GM12878 (cell line): ENCODE measurements around the gene ANAPC10.
"Not testable (repeated sequence)": the region's sequence is repeated elsewhere in the genome, so short reads cannot be mapped to it uniquely, and the experiment has no call there.

Experiments
- KDM1A ChIP-seq: fragments of 200-600 bp; sonication (generic); IDR thresholded peaks from 2 replicates; pipeline ENCODE4 v1.6.1; 2016; ENCODE audit warnings: borderline replicate concordance
- POLR2AphosphoS5 ChIP-seq: IDR thresholded peaks from 2 replicates; pipeline ENCODE4 v1.6.1; 2011; ENCODE audit warnings: mild to moderate bottlenecking, low read length, inconsistent platforms
- SREBF2 ChIP-seq: IDR thresholded peaks from 2 replicates; pipeline ENCODE4 v1.6.1; 2012; ENCODE audit warnings: mild to moderate bottlenecking, low read length
- TF ChIP-seq, protein P1 (sequence below), 3 experiments: IDR thresholded peaks in 2 of 3; conservative IDR thresholded peaks in 1 of 3; 2 replicates each; pipeline ENCODE4 v1.5.1; 2011; ENCODE audit warnings: low read depth in 3 of 3, low read length in 3 of 3, mild to moderate bottlenecking in 3 of 3, control low read depth in 2 of 3, moderate library complexity in 2 of 3, inconsistent platforms in 1 of 3, mixed read lengths in 1 of 3; ENCODE audit not compliant: control insufficient read depth in 2 of 3, insufficient read depth in 1 of 3; ENCODE audit errors: extremely low read depth in 1 of 3
- TF ChIP-seq, protein P2 (sequence below): IDR thresholded peaks from 2 replicates; pipeline ENCODE4 v1.6.1; 2012; ENCODE audit warnings: low read depth, low read length, improper control_type of control experiment
- TF ChIP-seq, protein P3 (sequence below): IDR thresholded peaks from 2 replicates; pipeline ENCODE4 v1.6.1; 2011; ENCODE audit warnings: mild to moderate bottlenecking, low read depth, low read length, moderate library complexity; ENCODE audit not compliant: insufficient replicate concordance

DNA sequence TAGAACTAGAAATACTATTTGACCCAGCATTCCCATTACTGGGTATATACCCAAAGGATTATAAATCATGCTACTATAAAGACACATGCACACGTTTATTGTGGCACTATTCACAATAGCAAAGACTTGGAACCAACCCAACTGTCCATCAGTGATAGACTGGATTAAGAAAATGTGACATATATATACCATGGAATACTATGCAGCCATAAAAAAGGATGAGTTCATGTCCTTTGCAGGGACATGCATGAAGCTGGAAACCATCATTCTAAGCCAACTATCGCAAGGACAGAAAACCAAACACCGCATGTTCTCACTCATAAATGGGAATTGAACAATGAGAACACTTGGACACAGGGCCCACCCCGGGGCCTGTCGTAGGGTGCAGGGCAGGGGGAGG, 97.3 kb downstream of the ANAPC10 start:
- TF ChIP-seq SREBF2, POLR2AphosphoS5, KDM1A: not testable (repeated sequence)
- TF ChIP-seq, protein P1, sequence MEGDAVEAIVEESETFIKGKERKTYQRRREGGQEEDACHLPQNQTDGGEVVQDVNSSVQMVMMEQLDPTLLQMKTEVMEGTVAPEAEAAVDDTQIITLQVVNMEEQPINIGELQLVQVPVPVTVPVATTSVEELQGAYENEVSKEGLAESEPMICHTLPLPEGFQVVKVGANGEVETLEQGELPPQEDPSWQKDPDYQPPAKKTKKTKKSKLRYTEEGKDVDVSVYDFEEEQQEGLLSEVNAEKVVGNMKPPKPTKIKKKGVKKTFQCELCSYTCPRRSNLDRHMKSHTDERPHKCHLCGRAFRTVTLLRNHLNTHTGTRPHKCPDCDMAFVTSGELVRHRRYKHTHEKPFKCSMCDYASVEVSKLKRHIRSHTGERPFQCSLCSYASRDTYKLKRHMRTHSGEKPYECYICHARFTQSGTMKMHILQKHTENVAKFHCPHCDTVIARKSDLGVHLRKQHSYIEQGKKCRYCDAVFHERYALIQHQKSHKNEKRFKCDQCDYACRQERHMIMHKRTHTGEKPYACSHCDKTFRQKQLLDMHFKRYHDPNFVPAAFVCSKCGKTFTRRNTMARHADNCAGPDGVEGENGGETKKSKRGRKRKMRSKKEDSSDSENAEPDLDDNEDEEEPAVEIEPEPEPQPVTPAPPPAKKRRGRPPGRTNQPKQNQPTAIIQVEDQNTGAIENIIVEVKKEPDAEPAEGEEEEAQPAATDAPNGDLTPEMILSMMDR (IDR thresholded peaks at IDR 0.05 in 2 of 3, conservative IDR thresholded peaks at IDR 0.05 in 1 of 3; ENCODE audit: control insufficient read depth in 2 of 3, extremely low read depth in 1 of 3, insufficient read depth in 1 of 3, low read depth in 3 of 3, low read length in 3 of 3) = not testable (repeated sequence)
- TF ChIP-seq, protein P2, sequence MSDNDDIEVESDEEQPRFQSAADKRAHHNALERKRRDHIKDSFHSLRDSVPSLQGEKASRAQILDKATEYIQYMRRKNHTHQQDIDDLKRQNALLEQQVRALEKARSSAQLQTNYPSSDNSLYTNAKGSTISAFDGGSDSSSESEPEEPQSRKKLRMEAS = not testable (repeated sequence)
- TF ChIP-seq, protein P3, sequence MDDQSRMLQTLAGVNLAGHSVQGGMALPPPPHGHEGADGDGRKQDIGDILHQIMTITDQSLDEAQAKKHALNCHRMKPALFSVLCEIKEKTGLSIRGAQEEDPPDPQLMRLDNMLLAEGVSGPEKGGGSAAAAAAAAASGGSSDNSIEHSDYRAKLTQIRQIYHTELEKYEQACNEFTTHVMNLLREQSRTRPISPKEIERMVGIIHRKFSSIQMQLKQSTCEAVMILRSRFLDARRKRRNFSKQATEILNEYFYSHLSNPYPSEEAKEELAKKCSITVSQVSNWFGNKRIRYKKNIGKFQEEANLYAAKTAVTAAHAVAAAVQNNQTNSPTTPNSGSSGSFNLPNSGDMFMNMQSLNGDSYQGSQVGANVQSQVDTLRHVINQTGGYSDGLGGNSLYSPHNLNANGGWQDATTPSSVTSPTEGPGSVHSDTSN = not testable (repeated sequence)
